DND-41 (cell line): ENCODE results near the gene FBXL2.

ENCODE experiments used
- ATAC-seq: fragments of 200-7000 bp; cut with Tn5 transposase; 3 replicates; pipeline ENCODE4 v1.9.1; 2021; ENCODE audit warnings: low read depth; ENCODE audit not compliant: insufficient read depth
- DNase-seq: peaks from one replicate; pipeline ENCODE4 v3.0.0-alpha.2; 2020
- H2AFZ ChIP-seq: 2 replicates; pipeline ENCODE4 v1.6.0; 2012; ENCODE audit warnings: low read depth, low read length
- H3K27ac ChIP-seq: 2 replicates; pipeline ENCODE4 v1.5.1; 2012; ENCODE audit warnings: low read length, inconsistent platforms
- H3K27me3 ChIP-seq: fragments of 200-600 bp; sonication (generic); 2 replicates; pipeline ENCODE4 v1.6.0; 2012; ENCODE audit warnings: low read length, mild to moderate bottlenecking, inconsistent platforms; ENCODE audit not compliant: insufficient read depth, poor library complexity
- H3K36me3 ChIP-seq: 2 replicates; pipeline ENCODE4 v1.5.1; 2012; ENCODE audit warnings: low read length, inconsistent platforms; ENCODE audit not compliant: insufficient read depth
- H3K4me1 ChIP-seq: 2 replicates; pipeline ENCODE4 v1.5.1; 2012; ENCODE audit warnings: mild to moderate bottlenecking, low read length; ENCODE audit not compliant: insufficient read depth
- H3K4me2 ChIP-seq: 2 replicates; pipeline ENCODE4 v1.6.0; 2012; ENCODE audit warnings: mild to moderate bottlenecking, moderate library complexity, low read length, inconsistent platforms; ENCODE audit not compliant: insufficient read depth
- H3K4me3 ChIP-seq, 2 experiments: fragments of 200-600 bp in 1 of 2; shearing (Covaris generic) in 1 of 2; 2 replicates each; pipeline ENCODE4 v1.5.1; 2012 to 2016; ENCODE audit warnings: inconsistent platforms in 2 of 2, low read length in 2 of 2, mild to moderate bottlenecking in 2 of 2, low read depth in 1 of 2, moderate library complexity in 1 of 2
- H3K79me2 ChIP-seq: 2 replicates; pipeline ENCODE4 v1.6.0; 2012; ENCODE audit warnings: low read length, inconsistent platforms; ENCODE audit not compliant: insufficient read depth
- H3K9ac ChIP-seq: 2 replicates; pipeline ENCODE4 v1.6.0; 2012; ENCODE audit warnings: low read depth, mild to moderate bottlenecking, inconsistent platforms, low read length, moderate library complexity
- H3K9me3 ChIP-seq: 2 replicates; pipeline ENCODE4 v1.5.1; 2012; ENCODE audit warnings: low read length, moderate library complexity, mild to moderate bottlenecking, inconsistent platforms; ENCODE audit not compliant: insufficient read depth, severe bottlenecking
- H4K20me1 ChIP-seq: 2 replicates; pipeline ENCODE4 v1.6.0; 2012; ENCODE audit warnings: low read length; ENCODE audit not compliant: insufficient read depth
- EZH2 ChIP-seq: IDR thresholded peaks from 3 replicates; pipeline ENCODE4 v1.6.1; 2012; ENCODE audit warnings: borderline replicate concordance, low read depth, mild to moderate bottlenecking, moderate library complexity, low read length, inconsistent platforms; ENCODE audit not compliant: severe bottlenecking
- TF ChIP-seq, protein P1 (sequence below): IDR thresholded peaks from 2 replicates; pipeline ENCODE4 v1.5.1; 2012; ENCODE audit warnings: borderline replicate concordance, low read length, moderate library complexity, mild to moderate bottlenecking; ENCODE audit not compliant: poor library complexity, severe bottlenecking; ENCODE audit errors: extremely low read depth

Gene FBXL2

DNA sequence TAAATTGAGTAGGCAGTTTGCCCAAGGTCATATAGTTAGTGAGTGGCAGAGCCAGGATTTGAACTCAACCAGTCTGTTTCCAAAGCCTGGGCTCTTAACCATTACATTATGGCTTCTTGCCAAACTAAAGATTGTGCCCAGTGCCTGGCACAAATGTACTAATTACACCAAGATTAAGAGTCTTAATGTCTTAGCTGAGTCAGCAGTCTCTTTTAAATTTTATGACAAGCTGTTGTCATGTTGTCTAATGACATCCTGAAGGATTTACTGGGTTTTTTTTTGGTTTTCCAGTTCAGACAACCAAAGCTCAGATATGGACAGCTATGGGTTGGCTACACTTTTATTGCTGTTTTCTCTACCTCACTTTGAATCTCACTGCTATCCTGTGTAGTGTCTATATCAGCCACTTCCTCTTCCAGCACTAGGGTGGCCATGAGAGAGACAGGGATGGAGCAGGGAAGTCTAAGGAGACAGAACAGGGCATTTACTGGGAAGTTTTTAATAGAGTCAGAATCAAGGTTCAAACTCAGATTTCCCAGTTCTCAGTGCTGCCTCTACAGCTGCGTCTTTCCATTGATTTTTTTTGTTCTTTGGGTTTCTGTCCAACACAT is 10.5 kb downstream of the FBXL2 start:
- H3K36me3 ChIP-seq: no peaks in the 10 kb centered on the region
- no peak overlapping the region for H3K4me2 ChIP-seq
- no peak for ATAC-seq
- no peaks in the 10 kb centered on the region for H3K9me3 ChIP-seq
- no peaks in the 10 kb centered on the region for H3K4me1 ChIP-seq
- H3K79me2 ChIP-seq: no peaks in the 10 kb centered on the region
- DNase-seq: no peak
- no peaks in the 10 kb centered on the region for H3K27me3 ChIP-seq
- H3K9ac ChIP-seq: no peak overlapping the region
- H3K27ac ChIP-seq: no peak overlapping the region
- no peak for TF ChIP-seq EZH2
- TF ChIP-seq, protein P1, sequence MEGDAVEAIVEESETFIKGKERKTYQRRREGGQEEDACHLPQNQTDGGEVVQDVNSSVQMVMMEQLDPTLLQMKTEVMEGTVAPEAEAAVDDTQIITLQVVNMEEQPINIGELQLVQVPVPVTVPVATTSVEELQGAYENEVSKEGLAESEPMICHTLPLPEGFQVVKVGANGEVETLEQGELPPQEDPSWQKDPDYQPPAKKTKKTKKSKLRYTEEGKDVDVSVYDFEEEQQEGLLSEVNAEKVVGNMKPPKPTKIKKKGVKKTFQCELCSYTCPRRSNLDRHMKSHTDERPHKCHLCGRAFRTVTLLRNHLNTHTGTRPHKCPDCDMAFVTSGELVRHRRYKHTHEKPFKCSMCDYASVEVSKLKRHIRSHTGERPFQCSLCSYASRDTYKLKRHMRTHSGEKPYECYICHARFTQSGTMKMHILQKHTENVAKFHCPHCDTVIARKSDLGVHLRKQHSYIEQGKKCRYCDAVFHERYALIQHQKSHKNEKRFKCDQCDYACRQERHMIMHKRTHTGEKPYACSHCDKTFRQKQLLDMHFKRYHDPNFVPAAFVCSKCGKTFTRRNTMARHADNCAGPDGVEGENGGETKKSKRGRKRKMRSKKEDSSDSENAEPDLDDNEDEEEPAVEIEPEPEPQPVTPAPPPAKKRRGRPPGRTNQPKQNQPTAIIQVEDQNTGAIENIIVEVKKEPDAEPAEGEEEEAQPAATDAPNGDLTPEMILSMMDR: no peak
- no peak overlapping the region for H2AFZ ChIP-seq
- H4K20me1 ChIP-seq: no peaks in the 10 kb centered on the region
- no peak overlapping the region for H3K4me3 ChIP-seq

DNA sequence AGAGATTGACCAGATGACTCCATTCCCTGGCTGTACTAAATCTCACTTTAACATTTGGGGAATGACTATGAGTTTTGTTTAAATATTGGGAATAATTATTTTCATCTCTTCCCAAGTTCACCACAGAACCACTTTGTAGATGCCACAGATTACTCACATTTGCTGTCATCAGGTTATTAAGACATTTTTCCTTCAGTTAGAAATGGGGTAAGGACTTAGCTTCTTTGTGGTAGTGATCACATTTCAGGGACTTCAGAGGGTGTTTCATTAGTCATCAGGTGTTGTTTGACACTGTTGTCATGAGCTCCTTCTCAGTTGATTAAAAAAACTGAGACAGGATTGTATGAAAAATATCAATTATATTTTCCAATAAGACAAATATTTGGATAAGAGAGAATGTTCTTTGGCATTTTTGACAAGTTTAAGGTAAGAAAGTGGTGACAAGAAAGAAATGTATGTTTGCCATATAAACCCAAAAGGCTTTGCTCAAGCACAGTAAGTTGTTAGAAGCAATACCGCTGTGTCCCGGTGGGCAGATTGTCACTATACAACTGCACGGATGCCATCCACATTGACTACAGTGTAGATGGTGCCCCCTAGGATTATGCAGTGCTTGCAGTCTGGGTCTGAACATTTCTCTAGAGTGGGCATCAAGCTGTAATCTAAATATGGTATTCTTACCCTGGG is 22.3 kb downstream of the FBXL2 start:
- Histone ChIP-seq H3K4me3 (no peak overlapping the region), H3K4me2 (no peak overlapping the region), H3K9me3 (no peaks in the 10 kb centered on the region), H4K20me1 (no peaks in the 10 kb centered on the region), H3K27ac (no peak overlapping the region), H3K9ac (no peak overlapping the region), H2AFZ (no peak overlapping the region), H3K4me1 (no peaks in the 10 kb centered on the region), H3K27me3 (no peaks in the 10 kb centered on the region), H3K79me2 (no peaks in the 10 kb centered on the region), H3K36me3 (no peaks in the 10 kb centered on the region)
- DNase-seq (no peak), ATAC-seq (no peak)
- TF ChIP-seq, protein P1: no peak
- no peak for TF ChIP-seq EZH2

DNA sequence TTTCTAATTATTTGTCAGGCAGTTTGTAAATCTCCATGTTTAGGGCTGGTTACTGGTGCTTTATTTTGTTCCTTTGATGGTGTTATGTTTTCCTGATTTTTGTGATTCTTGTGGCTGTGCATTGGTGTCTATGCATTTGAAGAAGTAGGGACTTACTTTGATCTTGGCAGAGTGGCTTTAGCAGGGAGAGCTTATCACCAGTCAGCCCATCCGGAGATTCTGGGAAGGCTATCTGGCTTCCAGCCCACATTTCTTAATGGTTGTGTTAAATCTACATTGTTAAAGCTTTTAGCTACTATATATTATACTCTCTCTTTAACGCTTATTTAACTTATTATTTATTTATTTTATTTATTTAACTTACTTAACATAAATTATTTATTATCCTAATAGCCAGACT is 35.1 kb downstream of the FBXL2 start:
- ATAC-seq: no peak
- no peak overlapping the region for H2AFZ ChIP-seq
- H3K36me3 ChIP-seq: no peaks in the 10 kb centered on the region
- H3K4me1 ChIP-seq: no peaks in the 10 kb centered on the region
- H4K20me1 ChIP-seq: no peaks in the 10 kb centered on the region
- H3K9ac ChIP-seq: no peak overlapping the region
- H3K79me2 ChIP-seq: no peaks in the 10 kb centered on the region
- H3K27me3 ChIP-seq: peaks cover 5% of the 10 kb centered on the region
- H3K4me2 ChIP-seq: no peak overlapping the region
- H3K4me3 ChIP-seq: no peak overlapping the region
- no peak for DNase-seq
- H3K27ac ChIP-seq: no peak overlapping the region
- TF ChIP-seq, protein P1: no peak
- no peak for TF ChIP-seq EZH2
- H3K9me3 ChIP-seq: no peaks in the 10 kb centered on the region

DNA sequence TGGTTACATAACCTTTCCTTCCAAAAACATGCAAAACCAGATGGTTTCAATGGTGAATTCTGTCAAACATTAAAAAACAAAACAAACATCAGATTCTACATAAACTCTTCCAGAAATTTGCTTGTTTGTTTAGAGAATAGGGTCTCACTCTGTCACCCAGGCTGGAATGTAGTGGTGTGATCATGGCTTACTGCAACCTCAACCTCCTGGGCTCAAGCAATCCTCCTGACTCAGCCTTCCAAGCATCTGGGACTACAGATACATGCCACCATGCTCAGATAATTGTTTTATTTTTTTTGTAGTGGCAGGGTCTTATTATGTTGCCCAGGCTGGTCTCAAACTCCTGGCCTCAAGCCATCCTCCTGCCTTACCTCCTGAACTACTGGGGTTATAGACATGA is 36.1 kb downstream of the FBXL2 start:
- Histone ChIP-seq H3K9me3 (no peaks in the 10 kb centered on the region), H3K4me1 (no peaks in the 10 kb centered on the region), H3K4me3 (no peak overlapping the region), H3K36me3 (no peaks in the 10 kb centered on the region), H3K79me2 (no peaks in the 10 kb centered on the region), H3K9ac (no peak overlapping the region), H4K20me1 (no peaks in the 10 kb centered on the region), H2AFZ (no peak overlapping the region), H3K4me2 (no peak overlapping the region), H3K27ac (no peak overlapping the region), H3K27me3 (peaks cover 3% of the 10 kb centered on the region)
- no peak for ATAC-seq
- TF ChIP-seq, protein P1: no peak
- TF ChIP-seq EZH2: no peak
- no peak for DNase-seq
